ENCODE data around the gene GRK7. TPM values are rescaled to one million over a fixed set of nuclear protein-coding genes. Genes with fewer than 3 reads are reported as not detected.

The GRK7 gene
- total and polyA plus RNA-seq, 2 of the 4 experiments (the other 2 are of a cell fraction) = not detected

- H3K4me2 ChIP-seq (ENCODE audit: low read depth, low read length) = no peak overlapping the region
- no CpG with 5 or more reads among the region's 10 CpGs for WGBS, 2 experiments (ENCODE audit: extremely low coverage in 2 of 2, insufficient read length in 1 of 2)
- no peaks in the 10 kb centered on the region for H3K36me3 ChIP-seq (ENCODE audit: control insufficient read depth, insufficient read depth, low read length)
- no TSS peak for BruUV-seq (replicated peaks)
- no peak overlapping the region for H2BK20ac ChIP-seq (ENCODE audit: low read depth, low read length)
- H4K91ac ChIP-seq (ENCODE audit: insufficient read depth, low read depth, low read length) = no peak overlapping the region
- dilution Hi-C loops (cut with HindIII; ENCODE audit: low sequenced_read_pairs, unreplicated experiment) = no loop called here
- H3K23ac ChIP-seq (ENCODE audit: low read depth, low read length) = no peak overlapping the region
- no peak overlapping the region for H2BK120ac ChIP-seq (ENCODE audit: low read depth, low read length)
- no peak overlapping the region for H2BK5ac ChIP-seq (ENCODE audit: low read depth, low read length, poor library complexity, severe bottlenecking)
- peaks cover 7% of the 10 kb centered on the region for H3K4me1 ChIP-seq (ENCODE audit: control insufficient read depth, insufficient read depth, low read length)
- no peak overlapping the region for H3K14ac ChIP-seq (replicated peaks; ENCODE audit: low read depth, low read length)
- no peak overlapping the region for H3K9ac ChIP-seq (ENCODE audit: low read depth, low read length)
- DNase-seq (no peak), ATAC-seq (ENCODE audit: low read depth) (no peak)
- CTCF ChIA-PET = no interaction called here
- in situ Hi-C loops (cut with MboI; ENCODE audit: low sequenced_read_pairs) = no loop called here
- peaks cover 14% of the 10 kb centered on the region for H4K20me1 ChIP-seq (ENCODE audit: insufficient read depth, low read length)
- H4K5ac ChIP-seq (ENCODE audit: low read depth, low read length) = peak overlapping the region; percentile 4; the same call in 1 of the 2 replicates
- peaks cover 0 to 15% of the 10 kb centered on the region in 2 experiments; a peak in 3 of 4 replicates for H3K79me1 ChIP-seq (ENCODE audit: low read depth in 1 of 2, low read length in 2 of 2)
- TF ChIP-seq POLR2A (IDR thresholded peaks at IDR 0.05; ENCODE audit: low read depth, low read length) (no peak), MXI1 (IDR thresholded peaks at IDR 0.05; ENCODE audit: borderline replicate concordance, low read depth, low read length) (no peak), RFX5 (IDR thresholded peaks at IDR 0.05; ENCODE audit: low read depth, low read length) (no peak), RCOR1 (IDR thresholded peaks at IDR 0.05; ENCODE audit: insufficient replicate concordance, low read length) (no peak), NFE2L2 (IDR thresholded peaks at IDR 0.05; ENCODE audit: low read depth, low read length) (no peak), MAFK (IDR thresholded peaks at IDR 0.05; ENCODE audit: low read depth, low read length) (no peak)
- H4K8ac ChIP-seq (ENCODE audit: low read depth in 2 of 2, low read length in 2 of 2) = peak overlapping the region in 1 of 2 experiments; percentile 62; a peak in 2 of 4 replicates
- H3K4ac ChIP-seq (ENCODE audit: low read depth, low read length) = 0 out of 2 replicates have a peak overlapping the region, but pooled peaks have one; percentile 26
- H2AFZ ChIP-seq (replicated peaks; ENCODE audit: low read length, poor library complexity) = peak overlapping the region; percentile 28
- no peaks in the 10 kb centered on the region for H3K9me3 ChIP-seq (ENCODE audit: control insufficient read depth, insufficient read depth, low read length)
- H3K4me3 ChIP-seq (ENCODE audit: insufficient read depth, low read depth, low read length) = no peak overlapping the region
- H3K27me3 ChIP-seq (ENCODE audit: control insufficient read depth, insufficient read depth, low read length) = no peaks in the 10 kb centered on the region
- no peak overlapping the region for H3K27ac ChIP-seq (ENCODE audit: insufficient read depth, low read length)
- H3K18ac ChIP-seq (ENCODE audit: low read depth, low read length) = no peak overlapping the region
- POLR2A ChIA-PET (ENCODE audit: unreplicated experiment) = no interaction called here
- intact Hi-C loops (cut with micrococcal nuclease) = loop anchor here (5.0 to 10.0 kb wide), 3 partner anchors 90 to 272 kb away; no protein-coding TSS in a partner anchor
- no peak overlapping the region for H2AK9ac ChIP-seq (replicated peaks; ENCODE audit: low read depth, low read length, poor library complexity)
- no peak overlapping the region for H3K56ac ChIP-seq (ENCODE audit: extremely low read depth, insufficient read depth, low read length)
- no peak overlapping the region for H2BK15ac ChIP-seq (ENCODE audit: low read depth, low read length)
- H2AK5ac ChIP-seq (ENCODE audit: low read depth, low read length) = no peak overlapping the region
- H3K9me1 ChIP-seq (ENCODE audit: insufficient read depth, low read length) = peaks cover 7% of the 10 kb centered on the region; the same call in 1 of the 2 replicates
These were observed 26.1 kb upstream of the GRK7 start for GRCh38 chr3:141737093-141737492.

Measured in IMR-90 (cell line).